ENCODE measurements around the gene BRD4. TPM values are rescaled to one million over a fixed set of nuclear protein-coding genes. Genes with fewer than 3 reads are reported as not detected.

BRD4 gene
- total RNA-seq, 1 donor from 2014 or later: 153 TPM

- Mint-ChIP-seq H3K27ac (peak overlapping the region; percentile 30), H3K4me1 (peaks cover 78% of the 10 kb centered on the region), H3K36me3 (no peaks in the 10 kb centered on the region), H3K9me3 (no peaks in the 10 kb centered on the region), H3K4me3 (no peak overlapping the region), H3K27me3 (ENCODE audit: low read depth) (no peaks in the 10 kb centered on the region)
- DNase-seq (ENCODE audit: low spot score in 2 of 2, unreplicated experiment in 2 of 2): no peak
- TF ChIP-seq, protein P1, sequence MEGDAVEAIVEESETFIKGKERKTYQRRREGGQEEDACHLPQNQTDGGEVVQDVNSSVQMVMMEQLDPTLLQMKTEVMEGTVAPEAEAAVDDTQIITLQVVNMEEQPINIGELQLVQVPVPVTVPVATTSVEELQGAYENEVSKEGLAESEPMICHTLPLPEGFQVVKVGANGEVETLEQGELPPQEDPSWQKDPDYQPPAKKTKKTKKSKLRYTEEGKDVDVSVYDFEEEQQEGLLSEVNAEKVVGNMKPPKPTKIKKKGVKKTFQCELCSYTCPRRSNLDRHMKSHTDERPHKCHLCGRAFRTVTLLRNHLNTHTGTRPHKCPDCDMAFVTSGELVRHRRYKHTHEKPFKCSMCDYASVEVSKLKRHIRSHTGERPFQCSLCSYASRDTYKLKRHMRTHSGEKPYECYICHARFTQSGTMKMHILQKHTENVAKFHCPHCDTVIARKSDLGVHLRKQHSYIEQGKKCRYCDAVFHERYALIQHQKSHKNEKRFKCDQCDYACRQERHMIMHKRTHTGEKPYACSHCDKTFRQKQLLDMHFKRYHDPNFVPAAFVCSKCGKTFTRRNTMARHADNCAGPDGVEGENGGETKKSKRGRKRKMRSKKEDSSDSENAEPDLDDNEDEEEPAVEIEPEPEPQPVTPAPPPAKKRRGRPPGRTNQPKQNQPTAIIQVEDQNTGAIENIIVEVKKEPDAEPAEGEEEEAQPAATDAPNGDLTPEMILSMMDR (IDR thresholded peaks at IDR 0.05; ENCODE audit: unreplicated experiment): no peak
Observed at GRCh38 chr19:15285896-15286591, 46.3 kb downstream of the BRD4 start.

DNA sequence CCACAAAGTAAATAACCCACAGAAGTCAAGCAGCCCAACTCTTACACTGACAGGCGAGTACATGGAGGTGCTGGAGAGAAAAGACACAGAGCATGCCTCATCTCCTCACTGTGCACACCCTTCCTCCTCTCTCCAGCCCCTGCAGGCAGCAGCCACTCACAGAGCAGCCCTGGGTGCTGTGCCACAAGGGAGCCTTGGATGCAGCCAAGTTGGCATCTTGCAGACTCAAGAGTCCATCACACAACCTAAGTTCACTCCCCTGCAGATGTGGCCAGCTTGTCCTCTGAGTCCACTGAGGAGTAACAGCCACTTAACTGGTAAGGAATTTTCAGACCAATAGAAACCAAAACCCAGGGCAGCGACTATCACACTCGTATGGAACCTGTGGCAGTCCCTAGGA, 47.4 kb downstream of the BRD4 start:
- Mint-ChIP-seq H3K27me3 (ENCODE audit: low read depth) (no peaks in the 10 kb centered on the region), H3K9me3 (no peaks in the 10 kb centered on the region), H3K36me3 (no peaks in the 10 kb centered on the region), H3K4me3 (no peak overlapping the region), H3K4me1 (peaks cover 80% of the 10 kb centered on the region), H3K27ac (peak overlapping the region; percentile 61)
- DNase-seq (ENCODE audit: low spot score in 2 of 2, unreplicated experiment in 2 of 2): no peak
- TF ChIP-seq, protein P1 (IDR thresholded peaks at IDR 0.05; ENCODE audit: unreplicated experiment): no peak

DNA sequence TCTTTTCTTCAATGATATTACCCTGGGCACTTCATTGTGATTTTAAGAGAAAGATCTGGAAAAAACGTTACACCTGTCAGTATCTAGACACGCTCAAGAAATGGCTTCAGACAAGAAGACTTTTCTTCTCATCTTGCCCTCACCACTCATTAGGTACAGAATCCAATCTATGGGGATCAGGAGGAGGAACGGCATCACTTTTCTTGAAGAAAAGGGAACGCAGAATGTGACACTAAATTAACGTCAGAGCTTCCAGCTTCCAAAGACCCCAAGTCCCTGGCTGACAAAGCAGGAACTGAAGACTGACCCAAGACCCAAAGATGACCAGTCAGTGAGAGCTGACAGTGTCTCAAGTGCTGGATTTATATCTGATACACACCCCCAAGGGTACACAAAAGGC, 48.2 kb downstream of the BRD4 start:
- Mint-ChIP-seq H3K27me3 (ENCODE audit: low read depth) (no peaks in the 10 kb centered on the region), H3K9me3 (no peaks in the 10 kb centered on the region), H3K4me3 (no peak overlapping the region), H3K4me1 (peaks cover 79% of the 10 kb centered on the region), H3K36me3 (no peaks in the 10 kb centered on the region), H3K27ac (peak overlapping the region; percentile 35)
- no peak for DNase-seq (ENCODE audit: low spot score in 2 of 2, unreplicated experiment in 2 of 2)
- TF ChIP-seq, protein P1 (IDR thresholded peaks at IDR 0.05; ENCODE audit: unreplicated experiment): no peak

GRCh38 chr19:15283141-15283883, 49.0 kb downstream of the BRD4 start:
- no peaks in the 10 kb centered on the region for H3K27me3 Mint-ChIP-seq (ENCODE audit: low read depth)
- TF ChIP-seq, protein P1 (IDR thresholded peaks at IDR 0.05; ENCODE audit: unreplicated experiment): no peak
- H3K9me3 Mint-ChIP-seq: no peaks in the 10 kb centered on the region
- H3K4me1 Mint-ChIP-seq: peaks cover 74% of the 10 kb centered on the region
- peak overlapping the region; percentile 69 for H3K27ac Mint-ChIP-seq
- H3K36me3 Mint-ChIP-seq: no peaks in the 10 kb centered on the region
- DNase-seq (ENCODE audit: low spot score in 2 of 2, unreplicated experiment in 2 of 2): no peak
- no peak overlapping the region for H3K4me3 Mint-ChIP-seq

- Mint-ChIP-seq H3K27me3 (ENCODE audit: low read depth) (no peaks in the 10 kb centered on the region), H3K36me3 (no peaks in the 10 kb centered on the region), H3K9me3 (no peaks in the 10 kb centered on the region), H3K4me1 (peaks cover 67% of the 10 kb centered on the region), H3K27ac (peak overlapping the region; percentile 92), H3K4me3 (no peak overlapping the region)
- no peak for DNase-seq (ENCODE audit: low spot score in 2 of 2, unreplicated experiment in 2 of 2)
- TF ChIP-seq, protein P1 (IDR thresholded peaks at IDR 0.05; ENCODE audit: unreplicated experiment): no peak
Observed at GRCh38 chr19:15282311-15282705, 50.0 kb downstream of the BRD4 start.
